Fibroblast of villous mesenchyme (primary cell): Measurements from ENCODE around the gene ABCG5. TPM values are rescaled to one million over a fixed set of nuclear protein-coding genes. Genes with fewer than 3 reads are reported as not detected.

ENCODE experiments used
- DNase-seq: peaks from one replicate; pipeline ENCODE4 v3.0.0-alpha.2; 2010; ENCODE audit warnings: low read depth
- H3K4me3 ChIP-seq: 2 replicates; pipeline ENCODE4 v1.5.1; 2011; ENCODE audit warnings: low read depth, mild to moderate bottlenecking, low read length
- small RNA-seq: library from RNA; depleted of rRNA; stranded (forward); fragments of <200 nt; gene quantifications from one replicate; pipeline ENCODE3, GENCODE V24; 2012
- total RNA-seq: library from RNA; depleted of rRNA; stranded (reverse); fragments of >200 nt; gene quantifications from 2 replicates; pipeline ENCODE4 v1.2.3, GENCODE V29; 2012
- TF ChIP-seq, protein P1 (sequence below): IDR thresholded peaks from 2 replicates; pipeline ENCODE4 v1.5.1; 2012; ENCODE audit warnings: low read depth, mild to moderate bottlenecking, low read length; ENCODE audit not compliant: insufficient read depth

The ABCG5 gene
- total RNA-seq, 1 donor, result not detected

GRCh38 chr2:43764086-43764705 is 74.4 kb downstream of the ABCG5 start:
- DNase-seq, result peak; percentile 80
- TF ChIP-seq, protein P1, sequence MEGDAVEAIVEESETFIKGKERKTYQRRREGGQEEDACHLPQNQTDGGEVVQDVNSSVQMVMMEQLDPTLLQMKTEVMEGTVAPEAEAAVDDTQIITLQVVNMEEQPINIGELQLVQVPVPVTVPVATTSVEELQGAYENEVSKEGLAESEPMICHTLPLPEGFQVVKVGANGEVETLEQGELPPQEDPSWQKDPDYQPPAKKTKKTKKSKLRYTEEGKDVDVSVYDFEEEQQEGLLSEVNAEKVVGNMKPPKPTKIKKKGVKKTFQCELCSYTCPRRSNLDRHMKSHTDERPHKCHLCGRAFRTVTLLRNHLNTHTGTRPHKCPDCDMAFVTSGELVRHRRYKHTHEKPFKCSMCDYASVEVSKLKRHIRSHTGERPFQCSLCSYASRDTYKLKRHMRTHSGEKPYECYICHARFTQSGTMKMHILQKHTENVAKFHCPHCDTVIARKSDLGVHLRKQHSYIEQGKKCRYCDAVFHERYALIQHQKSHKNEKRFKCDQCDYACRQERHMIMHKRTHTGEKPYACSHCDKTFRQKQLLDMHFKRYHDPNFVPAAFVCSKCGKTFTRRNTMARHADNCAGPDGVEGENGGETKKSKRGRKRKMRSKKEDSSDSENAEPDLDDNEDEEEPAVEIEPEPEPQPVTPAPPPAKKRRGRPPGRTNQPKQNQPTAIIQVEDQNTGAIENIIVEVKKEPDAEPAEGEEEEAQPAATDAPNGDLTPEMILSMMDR, result no peak
- no peak overlapping the region for H3K4me3 ChIP-seq

DNA sequence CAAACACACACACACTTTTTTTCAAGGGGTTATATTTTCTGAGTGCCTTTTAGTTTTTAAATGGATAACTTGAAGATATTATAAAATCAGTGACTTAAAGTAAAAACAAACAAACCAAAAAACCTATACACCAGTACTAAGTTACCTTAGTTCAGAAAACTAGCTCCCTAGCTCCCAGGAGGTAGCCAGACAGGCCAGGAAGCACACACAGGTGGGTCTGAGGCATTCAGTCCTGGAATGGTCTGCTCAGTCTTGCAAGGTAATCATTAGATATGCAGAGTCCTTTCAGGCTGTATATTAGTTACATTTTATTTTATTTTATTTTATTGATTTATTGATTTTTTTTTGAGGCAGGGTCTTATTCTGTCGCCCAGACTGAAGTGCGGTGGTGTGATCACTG is 75.5 kb downstream of the ABCG5 start:
- DNase-seq, result no peak
- TF ChIP-seq, protein P1, result no peak
- no peak overlapping the region for H3K4me3 ChIP-seq

Small RNAs within 50 kb of the gene (small RNA-seq; reads per million reads assigned to genes)
- gene RN7SKP66, result not detected

Other genes with a start within 250 kb of the ABCG5 start
- gene THADA, start 242.8 kb downstream of the ABCG5 start, total RNA-seq, result 23.2 and 33.2 TPM in 2 replicates
- gene PLEKHH2, start 201.6 kb downstream of the ABCG5 start, total RNA-seq, result 3.9 and 7.3 TPM in 2 replicates
- gene C1GALT1C1L, start 162.4 kb downstream of the ABCG5 start, total RNA-seq, result 0.86 and 1.3 TPM in 2 replicates
- 17.4 and 28.9 TPM in 2 replicates for gene DYNC2LI1, start 64.8 kb downstream of the ABCG5 start, total RNA-seq
- not detected in 2 replicates for gene ABCG8, start 132 bp upstream of the ABCG5 start, total RNA-seq
- 49.9 and 63.9 TPM in 2 replicates for gene LRPPRC, start 157.2 kb upstream of the ABCG5 start, total RNA-seq